Measurements from ENCODE around the gene SORBS2. TPM values are rescaled to one million over a fixed set of nuclear protein-coding genes. Genes with fewer than 3 reads are reported as not detected.
A peak's percentile ranks its signal among the peaks of the same experiment; 100 is the strongest.
"Not testable (repeated sequence)": the region's sequence is repeated elsewhere in the genome, so short reads cannot be mapped to it uniquely, and the experiment has no call there.

Gene SORBS2
- total and polyA plus RNA-seq, 2 donors (not counting 3 experiments of a cell fraction or from before 2014, with no cell fraction given), result 69.8 to 82.5 TPM

GRCh38 chr4:185859111-185859510 lies 47.1 kb upstream of the SORBS2 start:
- Histone ChIP-seq H3K9me3 (replicated peaks; ENCODE audit: control insufficient read depth, insufficient read depth, low read length) (no peaks in the 10 kb centered on the region), H3K36me3 (ENCODE audit: control insufficient read depth in 2 of 2, extremely low read depth in 1 of 2, insufficient read depth in 2 of 2, low read length in 2 of 2) (no peaks in the 10 kb centered on the region), H3K79me2 (ENCODE audit: control insufficient read depth, insufficient read depth, low read length) (no peaks in the 10 kb centered on the region), H3K4me3 (replicated peaks in 1 of 3; ENCODE audit: insufficient read depth in 1 of 3, low read depth in 1 of 3, low read length in 3 of 3) (no peak overlapping the region), H2AFZ (ENCODE audit: low read depth, low read length) (peak overlapping the region; percentile 59), H3K9ac (replicated peaks; ENCODE audit: extremely low read depth, insufficient read depth, low read length) (no peak overlapping the region), H3K4me1 (ENCODE audit: control insufficient read depth, extremely low read depth, insufficient read depth, low read length) (peaks cover 3% of the 10 kb centered on the region), H3K9me1 (replicated peaks; ENCODE audit: control insufficient read depth, extremely low read depth, insufficient read depth, low read length) (no peaks in the 10 kb centered on the region), H4K20me1 (replicated peaks; ENCODE audit: control insufficient read depth, extremely low read depth, insufficient read depth, low read length) (no peaks in the 10 kb centered on the region), H3K4me2 (ENCODE audit: insufficient read depth, low read length) (no peak overlapping the region), H3K27ac (ENCODE audit: insufficient read depth, low read depth, low read length) (no peak overlapping the region), H3K27me3 (ENCODE audit: control insufficient read depth in 2 of 2, insufficient read depth in 2 of 2, low read length in 2 of 2) (no peaks in the 10 kb centered on the region)
- dilution Hi-C loops (cut with MboI; ENCODE audit: extremely low pct_ligation_motif_present, low sequenced_read_pairs) (no loop called here), intact Hi-C loops (cut with micrococcal nuclease) (no loop called here)
- ChIA-PET CTCF (no interaction called here), POLR2A (no interaction called here)
- BruUV-seq (replicated peaks), result no TSS peak
- peak; percentile 74 for DNase-seq (ENCODE audit: low read depth, low spot score)
- no peak for TF ChIP-seq FOS (IDR thresholded peaks at IDR 0.05; ENCODE audit: borderline replicate concordance, insufficient read depth, low read length)
- no peak for TF ChIP-seq EZH2 (IDR thresholded peaks at IDR 0.05; ENCODE audit: borderline replicate concordance, low read depth, low read length, severe bottlenecking)
- TF ChIP-seq GATA2 (IDR thresholded peaks at IDR 0.05; ENCODE audit: insufficient read depth, insufficient read length, low read depth, low read length), result no peak
- TF ChIP-seq MAX (IDR thresholded peaks at IDR 0.05; ENCODE audit: insufficient read depth, insufficient read length), result no peak
- TF ChIP-seq POLR2A (IDR thresholded peaks at IDR 0.05; ENCODE audit: low read depth, low read length), result no peak
- no peak for TF ChIP-seq JUN (IDR thresholded peaks at IDR 0.05; ENCODE audit: borderline replicate concordance, insufficient read depth, insufficient read length, low read depth)
- TF ChIP-seq CTCF (IDR thresholded peaks at IDR 0.05; ENCODE audit: extremely low read depth in 1 of 2, insufficient read depth in 1 of 2, low read depth in 1 of 2, low read length in 2 of 2), result no peak
- no peak for TF ChIP-seq POLR2AphosphoS5 (IDR thresholded peaks at IDR 0.05; ENCODE audit: insufficient read depth, low read depth, low read length)
- no peak for TF ChIP-seq MYC (IDR thresholded peaks at IDR 0.05; ENCODE audit: low read depth, low read length)
- peak; percentile 35 for FAIRE-seq

DNA sequence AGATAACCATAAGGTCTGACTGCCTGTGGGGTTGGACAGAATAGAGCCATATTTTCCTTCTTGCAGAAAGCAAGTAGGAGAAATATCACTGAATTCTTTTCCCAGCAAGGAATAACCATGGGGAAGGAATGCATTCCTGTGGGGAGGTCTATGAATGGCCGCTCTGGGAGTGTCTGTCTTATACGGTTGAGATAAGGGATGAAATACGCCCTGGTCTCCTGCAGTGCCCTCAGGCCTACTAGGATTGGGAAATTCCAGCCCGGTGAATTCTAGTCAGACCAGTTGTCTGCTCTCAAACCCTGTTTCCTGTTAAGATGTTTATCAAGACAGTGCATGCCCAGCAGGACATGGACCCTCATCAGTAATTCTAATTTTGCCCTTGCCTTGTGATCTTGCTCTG lies 45.6 kb upstream of the SORBS2 start:
- CTCF ChIA-PET, result not testable (repeated sequence)

More for the DNA sequence above, 45.6 kb upstream of the SORBS2 start:
- H3K4me3 ChIP-seq (replicated peaks in 1 of 3; ENCODE audit: insufficient read depth in 1 of 3, low read depth in 1 of 3, low read length in 3 of 3); H3K9ac ChIP-seq (replicated peaks; ENCODE audit: extremely low read depth, insufficient read depth, low read length); H3K27ac ChIP-seq (ENCODE audit: insufficient read depth, low read depth, low read length); POLR2A ChIA-PET; H4K20me1 ChIP-seq (replicated peaks; ENCODE audit: control insufficient read depth, extremely low read depth, insufficient read depth, low read length); H3K9me1 ChIP-seq (replicated peaks; ENCODE audit: control insufficient read depth, extremely low read depth, insufficient read depth, low read length); BruUV-seq (replicated peaks); H3K36me3 ChIP-seq (ENCODE audit: control insufficient read depth in 2 of 2, extremely low read depth in 1 of 2, insufficient read depth in 2 of 2, low read length in 2 of 2); DNase-seq (ENCODE audit: low read depth, low spot score); dilution Hi-C loops (cut with MboI; ENCODE audit: extremely low pct_ligation_motif_present, low sequenced_read_pairs); H3K79me2 ChIP-seq (ENCODE audit: control insufficient read depth, insufficient read depth, low read length); H3K4me1 ChIP-seq (ENCODE audit: control insufficient read depth, extremely low read depth, insufficient read depth, low read length); H3K4me2 ChIP-seq (ENCODE audit: insufficient read depth, low read length); H3K27me3 ChIP-seq (ENCODE audit: control insufficient read depth in 2 of 2, insufficient read depth in 2 of 2, low read length in 2 of 2); intact Hi-C loops (cut with micrococcal nuclease); H3K9me3 ChIP-seq (replicated peaks; ENCODE audit: control insufficient read depth, insufficient read depth, low read length); FAIRE-seq; H2AFZ ChIP-seq (ENCODE audit: low read depth, low read length): not testable (repeated sequence)

All from endothelial cell of umbilical vein (primary cell).